GM23338 (cell line): ENCODE measurements around the gene TGFBR3. TPM values are rescaled to one million over a fixed set of nuclear protein-coding genes. Genes with fewer than 3 reads are reported as not detected.

Experiments used
- ATAC-seq: fragments of 200-7000 bp; cut with Tn5 transposase; 3 replicates; pipeline ENCODE4 v1.9.1; 2020
- DNase-seq: peaks from one replicate; pipeline ENCODE4 v3.0.0-alpha.2; 2015; ENCODE audit warnings: low spot score
- H2AFZ ChIP-seq: fragments of 200-600 bp; sonication (generic); 2 replicates; pipeline ENCODE4 v1.8.0; 2016; ENCODE audit warnings: antibody characterized with exemption, mild to moderate bottlenecking, moderate library complexity
- H3F3A ChIP-seq: fragments of 200-600 bp; sonication (generic); replicated peaks from 2 replicates; pipeline ENCODE4 v1.8.0; 2017; ENCODE audit warnings: antibody characterized with exemption, mixed run types, low read depth
- H3K27ac ChIP-seq: fragments of 200-600 bp; sonication (generic); 2 replicates; pipeline ENCODE4 v1.6.1; 2016; ENCODE audit warnings: low read depth
- H3K27me3 ChIP-seq: fragments of 200-600 bp; sonication (generic); 2 replicates; pipeline ENCODE4 v1.8.0; 2016; ENCODE audit warnings: mild to moderate bottlenecking, mixed run types, moderate library complexity; ENCODE audit not compliant: insufficient read depth
- H3K36me3 ChIP-seq: fragments of 200-600 bp; sonication (generic); 2 replicates; pipeline ENCODE4 v1.8.0; 2016; ENCODE audit warnings: mild to moderate bottlenecking; ENCODE audit not compliant: insufficient read depth
- H3K4me1 ChIP-seq: fragments of 200-600 bp; sonication (generic); 2 replicates; pipeline ENCODE4 v1.8.0; 2016; ENCODE audit warnings: mild to moderate bottlenecking, moderate library complexity; ENCODE audit not compliant: insufficient read depth
- H3K4me2 ChIP-seq: fragments of 200-600 bp; sonication (generic); 2 replicates; pipeline ENCODE4 v1.7.1; 2017; ENCODE audit warnings: mixed run types
- H3K4me3 ChIP-seq: fragments of 200-600 bp; sonication (generic); 2 replicates; pipeline ENCODE4 v1.6.1; 2016; ENCODE audit warnings: mixed run types
- H3K79me2 ChIP-seq: fragments of 200-600 bp; sonication (generic); replicated peaks from 2 replicates; pipeline ENCODE4 v1.8.0; 2017; ENCODE audit warnings: mild to moderate bottlenecking; ENCODE audit not compliant: insufficient read depth
- H3K9me2 ChIP-seq: fragments of 200-600 bp; sonication (generic); 2 replicates; pipeline ENCODE4 v1.8.0; 2017; ENCODE audit not compliant: insufficient read depth
- H4K20me1 ChIP-seq: fragments of 200-600 bp; sonication (generic); replicated peaks from 2 replicates; pipeline ENCODE4 v1.8.0; 2017; ENCODE audit warnings: mild to moderate bottlenecking; ENCODE audit not compliant: insufficient read depth
- H3K27ac Mint-ChIP-seq: 2 replicates; pipeline ENCODE4 v1.8.0; 2020; ENCODE audit warnings: inconsistent platforms, mild to moderate bottlenecking, moderate library complexity, mixed read lengths
- H3K27me3 Mint-ChIP-seq: 3 replicates; pipeline ENCODE4 v1.8.0; 2022; ENCODE audit warnings: low read depth, mild to moderate bottlenecking, moderate library complexity, mixed read lengths, inconsistent platforms; ENCODE audit not compliant: insufficient read depth, poor library complexity
- H3K36me3 Mint-ChIP-seq: 3 replicates; pipeline ENCODE4 v1.8.0; 2021; ENCODE audit warnings: low read depth, mild to moderate bottlenecking, inconsistent platforms, moderate library complexity, mixed read lengths
- H3K4me1 Mint-ChIP-seq: 3 replicates; pipeline ENCODE4 v1.8.0; 2020; ENCODE audit warnings: mild to moderate bottlenecking, inconsistent platforms, mixed read lengths
- H3K4me3 Mint-ChIP-seq: 3 replicates; pipeline ENCODE4 v1.8.0; 2021; ENCODE audit warnings: moderate library complexity, mild to moderate bottlenecking, inconsistent platforms, mixed read lengths
- H3K9me3 Mint-ChIP-seq: 3 replicates; pipeline ENCODE4 v1.8.0; 2020; ENCODE audit warnings: moderate library complexity, mild to moderate bottlenecking, inconsistent platforms, mixed read lengths
- CREB1 ChIP-seq: fragments of 250-450 bp; sonication (Bioruptor Pico); IDR thresholded peaks from 2 replicates; pipeline ENCODE4 v1.5.0; 2020; ENCODE audit warnings: low read depth, mild to moderate bottlenecking, moderate library complexity
- CTCF ChIP-seq, 2 experiments: fragments of 200-600 bp in 1 of 2; sonication (generic) in 1 of 2; conservative IDR thresholded peaks; 2 replicates each; pipeline versions ENCODE4 v1.5.1 to v1.6.1; 2016 to 2017; ENCODE audit warnings: antibody characterized with exemption in 2 of 2, low read depth in 2 of 2, mild to moderate bottlenecking in 2 of 2, moderate library complexity in 1 of 2
- ETS1 ChIP-seq: IDR thresholded peaks from 2 replicates; pipeline ENCODE4 v1.6.1; 2016; ENCODE audit warnings: antibody characterized with exemption
- EZH2 ChIP-seq: fragments of 200-600 bp; sonication (generic); IDR thresholded peaks from one replicate; pipeline ENCODE4 v1.8.0; 2017; ENCODE audit warnings: antibody characterized with exemption, mild to moderate bottlenecking, low read depth; ENCODE audit not compliant: unreplicated experiment
- EZH2phosphoT487 ChIP-seq: fragments of 200-600 bp; sonication (generic); IDR thresholded peaks from one replicate; pipeline ENCODE4 v1.8.1; 2018; ENCODE audit warnings: antibody characterized with exemption; ENCODE audit not compliant: unreplicated experiment
- JUNB ChIP-seq: IDR thresholded peaks from one replicate; pipeline ENCODE4 v1.6.1; 2016; ENCODE audit warnings: antibody characterized with exemption; ENCODE audit not compliant: unreplicated experiment
- NANOG ChIP-seq: IDR thresholded peaks from 2 replicates; pipeline ENCODE4 v1.6.1; 2016; ENCODE audit warnings: antibody characterized with exemption, borderline replicate concordance
- POLR2AphosphoS5 ChIP-seq: IDR thresholded peaks from 2 replicates; pipeline ENCODE4 v1.6.1; 2016; ENCODE audit warnings: antibody characterized with exemption, low read depth
- REST ChIP-seq: IDR thresholded peaks from one replicate; pipeline ENCODE4 v1.6.1; 2018; ENCODE audit warnings: antibody characterized with exemption; ENCODE audit not compliant: unreplicated experiment
- STAT1 ChIP-seq: IDR thresholded peaks from one replicate; pipeline ENCODE4 v1.6.1; 2016; ENCODE audit warnings: antibody characterized with exemption; ENCODE audit not compliant: unreplicated experiment
- ZNF114 ChIP-seq: fragments of 250-450 bp; sonication (Bioruptor Pico); IDR thresholded peaks from 2 replicates; pipeline ENCODE4 v1.5.0; 2020; ENCODE audit warnings: mild to moderate bottlenecking, moderate library complexity
- ZNF331 ChIP-seq: fragments of 250-450 bp; sonication (Bioruptor Pico); IDR thresholded peaks from 2 replicates; pipeline ENCODE4 v1.5.0; 2020; ENCODE audit warnings: low read depth, mild to moderate bottlenecking, moderate library complexity
- ZNF462 ChIP-seq: fragments of 250-450 bp; sonication (Bioruptor Pico); IDR thresholded peaks from 2 replicates; pipeline ENCODE4 v1.5.0; 2020; ENCODE audit warnings: mild to moderate bottlenecking, moderate library complexity
- polyA plus RNA-seq: library from polyadenylated mRNA; unstranded; fragments of >200 nt; fragmentation: Nextera tagmentation; extraction: Ambion mirVana; gene quantifications from 2 replicates; pipeline ENCODE4 v1.2.1, GENCODE V29; 2016
- total RNA-seq: library from RNA; depleted of rRNA; stranded (reverse); fragments of >200 nt; shearing (Covaris generic); gene quantifications from 2 replicates; pipeline ENCODE4 v1.2.3, GENCODE V29; 2014

The TGFBR3 gene
- total and polyA plus RNA-seq, 2 experiments from 2014 or later = 1.7 to 2.9 TPM

- Histone ChIP-seq H3K4me3 (no peak overlapping the region), H3K27me3 (no peaks in the 10 kb centered on the region), H3K4me2 (no peak overlapping the region), H3F3A (no peaks in the 10 kb centered on the region), H3K9me2 (no peaks in the 10 kb centered on the region), H3K4me1 (no peaks in the 10 kb centered on the region), H3K36me3 (no peaks in the 10 kb centered on the region), H3K27ac (no peak overlapping the region), H4K20me1 (no peaks in the 10 kb centered on the region), H2AFZ (no peak overlapping the region), H3K79me2 (no peaks in the 10 kb centered on the region)
- no peaks in the 10 kb centered on the region for H3K9me3 Mint-ChIP-seq
- no peaks in the 10 kb centered on the region for H3K36me3 Mint-ChIP-seq
- DNase-seq (no peak), ATAC-seq (no peak)
- TF ChIP-seq CREB1 (CRISPR knock-in tag) = no peak
- no peak for TF ChIP-seq EZH2phosphoT487
- TF ChIP-seq REST = no peak
- no peak for TF ChIP-seq ZNF114 (CRISPR knock-in tag)
- TF ChIP-seq ZNF331 (CRISPR knock-in tag) = no peak
- TF ChIP-seq JUNB = no peak
- TF ChIP-seq POLR2AphosphoS5 = no peak
- TF ChIP-seq STAT1 = no peak
- no peak for TF ChIP-seq EZH2
- no peak for TF ChIP-seq ZNF462 (CRISPR knock-in tag)
- TF ChIP-seq ETS1 = no peak
- no peak for TF ChIP-seq NANOG
- no peak for TF ChIP-seq CTCF (conservative IDR thresholded peaks at IDR 0.05; ENCODE audit: low read depth in 2 of 2)
- H3K27me3 Mint-ChIP-seq = no peaks in the 10 kb centered on the region
- peaks cover 4% of the 10 kb centered on the region; the same call in 2 of the 3 replicates for H3K4me1 Mint-ChIP-seq
- H3K4me3 Mint-ChIP-seq = no peak overlapping the region
- H3K27ac Mint-ChIP-seq = no peak overlapping the region
Observed at GRCh38 chr1:91757763-91758460, 128.0 kb downstream of the TGFBR3 start.
